PFSK-1 (cell line): ENCODE data around the gene POLR2A.

Experiments used
- FOXP2 ChIP-seq: optimal IDR thresholded peaks from 2 replicates; pipeline ENCODE3; 2011; ENCODE audit warnings: borderline replicate concordance, control low read depth, inconsistent platforms; ENCODE audit not compliant: insufficient read depth; ENCODE audit errors: extremely low read length, extremely low read depth
- POLR2AphosphoS5 ChIP-seq: IDR thresholded peaks from 2 replicates; pipeline ENCODE4 v1.6.1; 2012; ENCODE audit warnings: low read depth, mild to moderate bottlenecking, control low read depth, low read length, moderate library complexity
- REST ChIP-seq, 2 experiments: IDR thresholded peaks; 2 replicates each; pipeline versions ENCODE4 v1.6.1 to v1.8.0; 2011 to 2012; ENCODE audit warnings: low read depth in 2 of 2, low read length in 2 of 2, control low read depth in 1 of 2, inconsistent platforms in 1 of 2, mild to moderate bottlenecking in 1 of 2, moderate library complexity in 1 of 2; ENCODE audit not compliant: insufficient read depth in 1 of 2
- SIN3A ChIP-seq: IDR thresholded peaks from 2 replicates; pipeline ENCODE4 v1.6.1; 2012; ENCODE audit warnings: mild to moderate bottlenecking, low read length, moderate library complexity, borderline replicate concordance; ENCODE audit not compliant: insufficient read depth
- TAF1 ChIP-seq: IDR thresholded peaks from 2 replicates; pipeline ENCODE4 v1.6.1; 2012; ENCODE audit warnings: low read length, control low read depth, borderline replicate concordance; ENCODE audit not compliant: insufficient read depth

Gene POLR2A

GRCh38 chr17:7462474-7463371, 21.4 kb upstream of the POLR2A start:
- TF ChIP-seq FOXP2: no peak
- 0 out of 2 replicates have a peak, but pooled peaks have one; percentile 5 for TF ChIP-seq POLR2AphosphoS5

DNA sequence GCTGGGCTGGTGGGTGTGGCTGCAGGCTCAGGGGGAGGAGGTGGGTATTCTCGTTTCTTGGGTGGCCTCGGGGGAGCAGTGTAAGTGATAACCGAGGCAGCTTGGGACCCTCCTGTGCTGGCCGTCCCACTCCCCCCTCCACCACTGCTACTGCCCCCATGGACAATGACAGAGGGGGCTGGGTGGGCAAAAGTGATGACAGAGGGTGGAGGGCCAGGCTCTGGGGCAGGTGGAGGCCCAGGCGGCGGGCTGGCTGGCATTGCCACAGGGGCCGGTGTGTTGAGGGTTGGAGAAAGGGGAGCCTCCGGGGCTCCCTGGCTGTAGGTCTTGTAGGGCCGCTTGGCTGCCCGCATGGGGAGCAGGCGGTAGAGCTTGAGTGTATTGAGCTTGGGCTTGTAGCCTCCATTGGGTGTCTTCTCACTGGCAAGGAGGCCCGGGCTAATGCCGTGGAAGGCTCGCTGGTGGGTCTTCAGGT, 20.8 kb upstream of the POLR2A start:
- TF ChIP-seq SIN3A (no peak), FOXP2 (no peak), REST (IDR thresholded peaks at IDR 0.05; ENCODE audit: insufficient read depth in 1 of 2, low read depth in 2 of 2, low read length in 2 of 2) (no peak), POLR2AphosphoS5 (no peak), TAF1 (no peak)

- TF ChIP-seq FOXP2: no peak
- TF ChIP-seq REST (IDR thresholded peaks at IDR 0.05; ENCODE audit: insufficient read depth in 1 of 2, low read depth in 2 of 2, low read length in 2 of 2): no peak
- TF ChIP-seq SIN3A: no peak
- no peak for TF ChIP-seq TAF1
- TF ChIP-seq POLR2AphosphoS5: no peak
Observed at GRCh38 chr17:7464081-7464480, 20.1 kb upstream of the POLR2A start.

- TF ChIP-seq POLR2AphosphoS5: no peak
Observed at GRCh38 chr17:7465597-7466275, 18.4 kb upstream of the POLR2A start.

GRCh38 chr17:7466318-7466638, 17.9 kb upstream of the POLR2A start:
- TF ChIP-seq REST (IDR thresholded peaks at IDR 0.05; ENCODE audit: insufficient read depth in 1 of 2, low read depth in 2 of 2, low read length in 2 of 2) (no peak), TAF1 (no peak), SIN3A (no peak)

DNA sequence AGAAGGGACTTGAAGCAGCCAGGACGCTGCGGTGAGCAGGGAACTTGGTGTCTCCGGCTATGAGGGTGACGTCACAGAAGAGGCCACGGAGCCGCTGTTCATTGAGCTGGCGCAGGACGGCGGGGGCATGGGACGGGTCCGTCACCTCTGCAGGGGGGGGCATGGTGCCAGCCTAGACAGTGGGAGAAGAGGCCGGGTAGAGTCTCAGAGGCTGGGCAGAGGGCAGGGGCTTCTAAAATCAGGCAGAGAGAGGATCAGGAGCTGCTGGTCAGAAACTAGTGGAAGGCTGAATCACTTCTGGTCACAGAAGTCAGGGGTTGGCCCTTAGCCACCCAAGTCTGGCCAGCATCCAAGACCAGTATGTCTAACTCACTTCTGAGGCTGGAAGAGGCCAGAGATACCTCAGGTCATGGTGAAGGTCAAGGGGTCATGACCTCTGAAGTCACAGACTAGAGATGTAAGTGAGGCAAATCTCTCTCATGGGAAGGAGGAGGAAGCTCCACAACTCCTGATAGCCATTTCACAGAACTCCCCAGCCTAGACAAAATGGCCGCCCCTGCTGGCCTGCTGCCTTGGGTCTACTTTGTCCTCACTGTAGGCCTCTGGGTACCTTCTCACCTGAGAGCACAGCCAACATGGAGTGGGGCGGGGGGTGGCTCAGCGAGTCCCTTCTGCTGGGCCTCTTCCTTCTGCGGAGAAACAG, 17.4 kb upstream of the POLR2A start:
- TF ChIP-seq FOXP2: no peak
- TF ChIP-seq TAF1: no peak
- no peak for TF ChIP-seq REST (IDR thresholded peaks at IDR 0.05; ENCODE audit: insufficient read depth in 1 of 2, low read depth in 2 of 2, low read length in 2 of 2)
- TF ChIP-seq POLR2AphosphoS5: no peak
- no peak for TF ChIP-seq SIN3A
